ENCODE data around the gene MZT2B.
A peak's percentile ranks its signal among the peaks of the same experiment; 100 is the strongest.
"Not testable (repeated sequence)": the region's sequence is repeated elsewhere in the genome, so short reads cannot be mapped to it uniquely, and the experiment has no call there.

The MZT2B gene

DNA sequence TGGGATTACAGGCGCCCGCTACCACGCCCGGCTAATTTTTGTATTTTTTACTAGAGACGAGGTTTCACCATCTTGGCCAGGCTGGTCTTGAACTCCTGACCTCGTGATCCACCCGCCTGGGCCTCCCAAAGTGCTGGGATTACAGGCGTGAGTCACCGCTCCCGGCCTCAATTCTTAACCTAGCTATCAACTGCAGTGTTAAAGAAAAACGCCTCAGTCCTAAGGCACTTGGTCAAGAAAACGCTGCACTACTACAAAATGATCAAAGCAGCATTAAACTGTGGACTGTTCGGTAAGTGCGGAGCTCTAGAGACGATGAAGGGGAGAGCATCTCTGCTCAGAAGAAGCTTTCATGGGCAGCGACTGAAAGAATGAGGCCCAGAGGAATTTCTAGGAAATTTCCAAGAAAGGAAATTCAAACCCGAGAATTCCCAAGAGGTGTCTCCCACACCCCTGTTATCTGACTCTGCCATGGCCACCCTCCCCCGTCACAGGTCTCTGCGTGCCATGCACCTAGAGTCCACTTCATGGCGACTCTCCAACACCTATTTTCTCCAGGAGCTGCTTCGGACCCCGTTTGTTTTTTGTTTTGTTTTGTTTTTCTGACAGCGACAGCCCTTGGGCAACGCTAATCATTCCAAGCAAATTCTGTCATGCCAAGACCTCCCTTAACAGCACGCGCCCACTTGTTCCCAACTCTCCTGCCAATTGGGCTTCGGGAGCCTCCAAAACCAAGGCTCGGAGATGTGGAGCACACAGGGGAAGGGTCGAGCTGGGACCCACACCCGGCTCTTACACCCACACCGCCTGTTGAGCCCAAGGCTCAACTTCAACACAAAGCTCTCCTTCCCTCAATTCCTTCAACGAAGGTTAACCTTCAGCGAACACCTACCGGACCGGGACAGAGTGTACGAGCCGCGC is 1.4 kb upstream of the MZT2B start:
- DNase-seq = not testable (repeated sequence)

DNA sequence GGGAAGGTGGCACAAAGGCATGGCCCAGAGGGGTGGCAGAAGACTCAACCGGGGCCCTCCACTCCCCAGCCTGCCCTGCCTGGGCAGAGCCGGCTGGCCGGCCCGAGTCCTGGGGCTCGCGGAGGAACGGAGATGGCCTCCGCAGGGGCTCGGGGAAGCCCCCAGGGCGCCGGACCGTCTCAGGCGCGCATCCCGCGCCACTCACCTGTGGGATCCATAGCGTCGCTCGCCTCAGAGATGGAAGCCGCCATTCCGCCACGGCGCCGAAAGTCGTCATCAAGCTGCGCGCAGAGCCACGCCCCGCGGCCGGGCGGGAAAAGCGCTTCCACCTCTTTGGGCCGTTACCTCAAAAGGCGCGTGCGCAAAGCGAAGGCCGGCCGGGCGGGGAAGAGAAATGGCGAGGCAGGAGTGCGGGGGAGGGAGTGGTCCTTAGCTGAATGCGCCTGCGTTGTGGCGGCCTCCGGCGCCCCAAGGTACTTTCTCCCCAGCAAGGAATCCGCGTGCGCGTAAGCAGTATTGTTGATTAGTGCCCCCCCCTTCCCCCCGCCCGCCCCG is 660 bp upstream of the MZT2B start, which contains the start of gene SMPD4:
Gene SMPD4, minus strand, starts transcription at position 278 of the 555 bp plus-strand sequence. CDS start 5,010 bp downstream, outside the sequence.
- peak; percentile 90 to 96 for DNase-seq

DNA sequence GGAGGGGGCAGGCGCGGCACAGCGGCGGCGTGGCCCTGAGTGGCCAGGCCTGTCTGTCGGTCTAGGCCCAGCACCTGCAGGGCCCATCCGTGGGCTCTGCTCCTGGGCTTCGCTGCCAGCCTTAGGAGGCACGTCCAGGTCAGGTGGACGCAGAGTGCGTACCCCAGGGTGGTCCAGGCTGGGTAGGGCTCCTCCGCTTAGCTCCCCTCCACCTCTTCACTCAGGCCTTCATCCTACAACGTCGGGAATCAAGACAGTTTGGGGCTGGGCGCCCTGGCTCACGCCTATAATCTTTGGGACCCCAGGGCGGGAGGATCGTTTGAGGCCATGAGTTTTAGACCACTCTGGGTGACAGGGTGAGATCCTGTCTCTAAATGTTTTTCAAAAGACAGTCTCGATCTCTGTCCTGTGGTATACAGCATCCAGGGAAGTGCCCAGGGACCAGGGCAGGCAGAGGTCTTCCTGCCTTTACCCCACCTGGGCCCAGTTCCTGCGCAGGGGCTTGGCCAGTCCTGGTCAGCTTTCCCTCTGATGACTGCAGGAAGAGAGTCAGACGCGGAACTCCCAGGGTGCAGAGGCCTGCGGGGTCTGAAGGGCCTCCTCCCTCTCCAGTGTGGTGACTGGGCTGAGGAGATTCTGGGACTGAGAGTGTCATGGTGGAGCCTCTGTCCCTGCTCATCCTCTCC is 907 bp downstream of the MZT2B start:
- not testable (repeated sequence) for DNase-seq

DNA sequence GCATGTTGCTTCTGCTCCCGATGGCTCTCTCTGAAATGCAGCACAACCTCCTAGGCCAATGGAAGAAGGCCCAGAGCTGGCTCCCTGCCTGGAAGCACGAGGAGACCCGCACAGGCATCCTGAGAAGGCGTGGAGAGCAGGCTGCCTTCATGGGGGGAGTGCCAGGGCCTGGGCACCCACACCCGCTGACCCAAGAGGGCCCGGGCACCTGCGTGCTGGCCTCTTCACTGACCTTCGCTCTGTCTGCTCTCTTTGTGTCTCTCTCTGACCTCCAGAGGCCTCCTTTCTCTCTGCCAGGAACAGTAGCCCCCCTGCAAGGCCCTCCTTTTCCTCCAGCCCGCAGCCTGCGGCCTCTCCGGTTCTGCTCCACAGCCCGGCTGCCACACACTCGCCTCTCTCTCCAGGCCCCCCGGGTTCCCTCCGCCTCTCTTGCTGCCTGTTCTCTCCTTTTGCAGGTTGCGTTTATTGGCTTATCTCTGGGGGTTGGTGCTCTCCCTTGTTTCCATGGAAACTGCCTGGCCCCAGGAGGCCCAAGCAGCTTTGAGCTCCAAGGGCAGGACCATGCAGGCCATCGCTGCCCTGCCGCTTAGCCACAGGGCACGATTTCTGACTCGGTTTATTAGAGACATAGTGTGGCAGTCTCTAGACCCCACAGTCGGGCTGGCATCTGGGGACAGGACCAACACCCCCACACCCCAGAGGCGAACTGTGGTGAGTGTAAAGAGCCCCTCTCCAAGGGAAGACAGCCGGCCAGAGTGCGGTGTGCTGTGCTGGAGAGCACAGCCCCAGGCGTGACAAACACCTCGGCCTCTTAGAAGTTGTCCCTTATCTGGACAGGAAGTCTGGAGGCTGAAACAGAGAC is 1.7 kb downstream of the MZT2B start:
- peak in 1 of 2 experiments; percentile 31 for DNase-seq

DNA sequence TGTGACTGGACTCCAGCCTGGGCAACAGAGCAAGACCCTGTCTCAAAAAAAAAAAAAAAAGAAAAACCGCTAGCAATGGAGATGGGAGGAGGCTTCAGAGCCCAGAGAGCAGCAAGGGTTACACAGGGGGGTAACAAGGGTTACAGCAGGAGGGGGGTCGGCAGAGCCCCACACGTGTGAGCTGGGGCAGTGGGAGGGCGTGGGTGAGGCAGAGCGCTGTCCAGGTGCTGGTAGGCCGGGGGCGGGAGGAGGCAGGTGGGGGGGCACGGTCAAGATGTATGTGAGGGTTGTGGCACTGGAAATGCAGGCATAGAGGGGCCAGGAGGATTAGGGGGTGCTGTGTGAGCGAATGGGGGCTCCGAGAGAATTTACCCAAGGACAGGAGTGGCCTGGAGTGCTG is 3.4 kb downstream of the MZT2B start:
- no peak for DNase-seq

DNA sequence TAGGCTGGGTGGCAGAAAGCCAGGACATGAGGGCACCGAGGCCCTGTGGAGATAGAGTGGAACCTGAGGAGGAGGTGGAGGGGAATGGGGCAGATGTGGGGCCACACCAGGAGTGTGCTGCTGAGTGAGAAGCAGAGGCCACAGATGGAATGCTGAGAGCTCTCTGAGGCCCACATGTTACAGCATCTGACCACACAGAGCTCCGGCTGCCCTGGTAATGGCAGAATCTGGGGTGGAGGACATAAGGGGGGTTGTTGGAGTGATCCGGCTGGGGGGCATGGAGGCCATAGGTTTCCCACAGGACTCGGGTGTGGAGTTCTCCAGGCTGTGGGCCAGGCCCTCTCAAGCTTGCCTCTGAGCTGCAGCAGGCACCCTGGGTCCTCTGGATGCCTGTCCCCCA is 3.8 kb downstream of the MZT2B start:
- DNase-seq = no peak

DNA sequence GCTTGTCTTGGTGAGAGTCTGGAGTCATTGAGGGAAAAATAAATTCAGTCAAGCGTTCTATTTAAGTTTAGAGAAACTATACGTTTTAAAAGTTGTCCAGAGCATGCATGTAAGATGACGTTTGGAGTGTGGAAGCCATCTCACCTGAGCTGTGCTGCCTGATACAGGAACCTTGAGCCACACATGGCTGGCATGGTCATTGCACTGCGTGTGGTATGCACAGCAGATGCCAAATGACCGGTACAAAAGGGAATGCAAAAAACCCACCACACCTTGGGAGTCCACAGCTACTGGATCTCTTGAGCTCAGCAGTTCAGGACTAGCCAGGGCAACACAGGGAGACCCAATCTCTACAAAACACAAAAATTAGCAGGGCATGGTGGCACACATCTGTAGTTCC is 4.3 kb downstream of the MZT2B start:
- no peak for DNase-seq

DNA sequence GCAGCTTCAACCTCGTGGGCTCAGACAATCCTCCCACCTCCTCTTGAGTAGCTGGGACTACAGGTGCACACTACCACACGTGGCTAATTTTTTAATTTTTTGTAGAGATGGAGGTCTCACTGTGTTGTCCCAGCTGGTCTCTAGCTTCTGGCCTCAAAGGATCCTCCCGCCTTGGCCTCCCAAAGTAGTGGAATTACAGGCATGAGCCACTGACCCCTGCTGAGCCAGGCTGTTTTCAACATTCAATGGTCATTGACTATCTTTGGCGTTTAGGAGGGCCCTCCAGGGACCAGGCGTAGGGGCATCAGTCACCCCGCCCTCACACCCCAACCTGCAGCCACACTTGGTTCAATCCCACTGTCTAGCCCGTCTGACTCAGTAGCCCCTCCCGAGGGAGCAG is 5.2 kb downstream of the MZT2B start:
- DNase-seq = no peak

DNA sequence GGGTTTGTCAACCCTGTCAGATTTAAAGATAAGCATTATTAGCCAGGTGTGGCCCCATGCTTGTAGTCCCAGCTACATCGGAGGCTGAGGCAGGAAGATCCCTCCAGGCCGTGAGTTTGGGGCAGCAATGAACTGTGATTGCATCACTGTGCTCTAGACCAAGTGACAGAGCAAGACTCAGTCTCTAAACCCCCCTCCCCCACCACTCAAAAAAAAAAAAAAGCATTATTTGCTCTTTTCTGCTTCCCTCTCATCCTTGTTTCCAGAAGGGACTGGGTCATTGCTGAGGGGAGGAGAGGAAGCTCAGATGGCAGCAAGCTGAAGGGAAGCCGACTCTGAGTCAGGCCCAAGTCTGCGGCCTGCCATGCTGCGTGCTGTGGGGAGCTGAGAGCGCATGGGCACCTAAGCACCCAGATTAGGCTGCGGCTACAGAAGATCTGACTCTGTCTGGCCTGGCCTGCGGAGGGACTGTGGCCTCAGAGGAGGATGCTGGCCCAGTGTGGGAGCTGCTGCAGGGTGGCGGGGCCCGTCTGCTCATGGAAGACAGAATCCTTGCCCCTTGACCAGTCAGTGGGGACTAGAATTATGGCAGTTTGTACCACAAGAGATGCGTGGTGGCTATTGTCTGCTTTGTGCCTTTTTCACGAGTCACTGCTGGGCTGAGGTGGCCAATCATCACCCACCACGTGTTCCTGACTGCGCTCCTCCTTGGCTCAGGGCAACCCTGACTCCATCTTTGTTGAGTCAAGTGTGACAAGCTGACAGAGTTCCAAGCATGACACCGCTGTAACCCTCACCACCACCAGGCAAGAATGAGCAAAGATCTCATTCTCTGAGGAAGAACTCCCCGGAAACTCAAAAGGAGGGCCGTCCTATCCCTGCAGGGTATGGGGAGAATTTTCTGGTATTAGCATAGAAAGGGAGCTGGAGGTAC is 6.1 kb downstream of the MZT2B start:
- not testable (repeated sequence) for DNase-seq

DNA sequence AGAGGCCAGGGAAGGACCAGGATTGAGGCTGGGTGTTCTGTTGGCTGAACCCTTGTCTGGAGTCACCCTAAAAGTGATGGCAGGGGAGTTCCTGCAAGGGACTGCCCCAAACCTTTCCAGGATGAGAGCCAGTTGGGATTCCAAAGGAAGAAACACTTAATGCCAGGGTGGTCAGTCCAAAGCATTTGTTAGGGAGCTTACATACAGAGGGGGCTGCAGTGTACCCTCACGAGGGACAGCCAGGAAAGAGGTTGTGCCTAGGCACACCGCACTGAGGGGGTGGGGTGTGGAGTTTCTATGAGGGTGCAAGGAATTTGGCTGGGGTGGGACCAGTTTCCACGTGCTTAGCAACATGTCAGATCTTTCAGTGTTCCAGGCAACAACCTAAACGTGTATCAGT is 6.9 kb downstream of the MZT2B start:
- not testable (repeated sequence) for DNase-seq

DNA sequence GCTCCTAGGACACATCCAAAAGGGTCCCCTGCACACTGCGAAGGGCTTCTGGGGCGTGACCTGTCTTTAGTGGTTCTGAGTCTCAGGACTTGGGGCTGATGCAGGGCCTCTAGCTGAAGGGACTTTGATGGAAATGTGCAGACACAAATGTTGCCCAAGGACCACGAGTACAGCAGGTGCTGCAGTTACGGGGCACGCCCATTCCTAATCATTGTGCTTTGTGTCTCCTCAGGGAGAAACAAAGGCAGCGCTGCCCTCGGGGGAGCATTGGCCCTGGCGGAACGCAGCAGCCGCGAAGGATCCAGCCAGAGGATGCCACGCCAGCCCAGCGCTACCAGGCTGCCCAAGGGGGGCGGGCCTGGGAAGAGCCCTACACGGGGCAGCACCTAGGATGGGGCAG is 8.2 kb downstream of the MZT2B start:
- no peak for DNase-seq

DNA sequence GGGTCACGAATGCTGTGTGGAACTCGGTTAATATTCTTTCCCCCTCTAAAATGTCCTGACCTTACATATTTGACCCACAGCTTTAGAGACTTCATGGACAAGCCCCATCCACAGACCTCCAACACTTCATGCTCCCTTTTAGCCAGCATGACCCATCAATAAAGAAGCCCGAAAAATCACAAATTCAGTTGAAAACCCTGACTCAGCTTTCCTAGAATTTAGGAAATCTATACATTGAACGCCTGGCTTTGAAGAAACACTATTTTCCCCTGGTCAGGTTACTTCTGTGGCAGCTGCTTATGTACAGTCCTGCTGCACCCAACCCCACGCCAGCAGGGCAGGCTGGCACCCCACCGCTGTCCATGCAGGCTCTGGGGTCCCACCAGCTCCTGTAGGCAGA is 9.3 kb downstream of the MZT2B start:
- DNase-seq = not testable (repeated sequence)

DNA sequence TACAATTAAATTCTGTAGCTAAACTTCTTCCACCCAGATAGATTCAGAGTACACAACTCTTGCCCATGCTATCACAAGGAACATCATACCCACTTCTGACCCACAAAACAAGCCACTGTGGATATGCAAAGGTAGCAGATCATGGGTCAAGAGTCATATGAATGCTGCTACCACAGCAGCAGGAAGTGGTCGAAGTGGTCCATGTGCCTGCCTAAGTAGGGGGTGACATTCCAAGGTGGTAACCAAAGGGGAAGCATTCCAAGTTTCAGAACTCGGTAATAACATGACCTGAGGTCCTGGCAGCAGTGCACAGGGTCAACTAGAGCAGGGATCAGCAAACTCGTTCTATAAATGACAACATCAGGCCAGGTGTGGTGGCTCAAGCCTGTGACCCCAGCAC is 10.4 kb downstream of the MZT2B start:
- DNase-seq = not testable (repeated sequence)

DNA sequence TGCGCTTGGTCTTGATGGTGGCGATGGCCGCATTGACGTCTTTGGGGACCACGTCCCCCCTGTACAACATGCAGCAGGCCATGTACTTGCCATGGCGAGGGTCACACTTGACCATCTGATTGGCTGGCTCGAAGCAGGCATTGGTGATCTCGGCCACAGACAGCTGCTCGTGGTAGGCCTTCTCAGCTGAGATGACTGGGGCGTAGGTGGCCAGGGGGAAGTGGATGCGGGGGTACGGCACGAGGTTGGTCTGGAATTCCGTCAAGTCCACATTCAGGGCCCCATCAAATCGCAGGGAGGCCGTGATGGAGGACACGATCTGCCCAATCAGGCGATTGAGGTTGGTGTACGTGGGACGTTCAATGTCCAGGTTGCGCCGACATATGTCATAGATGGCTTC is 11.8 kb downstream of the MZT2B start:
- DNase-seq = not testable (repeated sequence)

DNA sequence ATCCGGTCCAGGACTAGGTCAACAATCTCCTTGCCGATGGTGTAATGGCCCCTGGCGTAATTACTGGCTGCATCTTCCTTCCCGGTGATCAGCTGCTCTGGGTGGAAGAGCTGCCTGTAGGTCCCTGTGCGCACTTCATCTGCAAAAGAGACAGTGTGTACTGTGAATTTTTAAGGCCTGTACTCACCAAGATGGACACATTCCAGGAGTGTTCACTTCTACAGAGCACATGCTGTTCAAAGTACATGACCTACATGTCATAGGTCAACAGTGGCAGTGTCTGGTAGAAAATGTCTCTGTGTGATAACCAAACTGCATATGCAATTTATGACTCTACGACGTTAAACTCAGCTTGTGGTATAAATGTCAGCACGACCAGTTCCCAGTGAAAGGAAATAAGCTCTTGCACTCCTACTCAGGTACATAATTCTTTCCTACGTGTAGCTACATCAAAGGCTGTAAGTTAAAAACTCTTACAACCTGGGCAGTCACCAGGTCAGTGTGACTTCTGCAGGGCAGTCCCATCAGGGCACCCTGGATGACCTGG is 13.1 kb downstream of the MZT2B start:
- not testable (repeated sequence) for DNase-seq

DNA sequence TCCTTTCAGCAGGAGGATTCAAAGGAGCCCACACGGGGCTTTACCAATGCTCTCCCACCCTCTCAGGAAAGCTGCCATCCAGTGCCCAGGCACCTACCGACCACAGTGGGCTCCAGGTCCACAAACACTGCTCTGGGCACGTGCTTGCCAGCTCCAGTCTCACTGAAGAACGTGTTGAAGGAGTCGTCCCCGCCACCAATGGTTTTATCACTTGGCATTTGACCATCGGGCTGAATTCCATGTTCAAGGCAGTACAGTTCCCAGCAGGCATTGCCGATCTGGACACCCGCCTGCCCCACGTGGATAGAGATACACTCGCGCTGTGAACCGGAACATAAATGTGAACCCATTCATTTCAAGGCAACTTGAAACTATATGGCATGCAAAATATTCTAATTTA is 14.0 kb downstream of the MZT2B start:
- not testable (repeated sequence) for DNase-seq

DNA sequence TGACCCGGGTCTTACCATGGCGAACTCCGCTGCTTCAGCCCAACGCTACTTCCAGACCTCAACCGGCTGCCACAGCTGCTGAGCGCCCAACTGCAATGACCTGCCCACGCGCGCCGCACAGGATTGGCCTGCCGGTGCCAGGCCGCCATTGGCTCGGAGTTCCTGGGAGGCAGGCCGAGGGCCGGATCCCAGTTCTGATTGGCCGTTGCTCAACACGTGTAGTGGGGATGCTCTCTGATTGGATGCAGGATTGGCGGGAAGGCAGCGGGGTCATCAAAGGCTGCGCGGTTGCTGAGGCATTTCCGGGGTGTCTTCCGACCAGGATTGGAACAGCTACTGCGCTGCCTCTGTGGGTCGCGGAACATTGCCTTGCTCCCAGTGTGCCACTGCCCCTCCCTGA is 16.3 kb downstream of the MZT2B start, which contains the start of gene TUBA3E:
Gene TUBA3E, minus strand, starts transcription at position 97 of the 400 bp plus-strand sequence. Its CDS starts 79 bp downstream, at position 18.
- no peak for DNase-seq

DNA sequence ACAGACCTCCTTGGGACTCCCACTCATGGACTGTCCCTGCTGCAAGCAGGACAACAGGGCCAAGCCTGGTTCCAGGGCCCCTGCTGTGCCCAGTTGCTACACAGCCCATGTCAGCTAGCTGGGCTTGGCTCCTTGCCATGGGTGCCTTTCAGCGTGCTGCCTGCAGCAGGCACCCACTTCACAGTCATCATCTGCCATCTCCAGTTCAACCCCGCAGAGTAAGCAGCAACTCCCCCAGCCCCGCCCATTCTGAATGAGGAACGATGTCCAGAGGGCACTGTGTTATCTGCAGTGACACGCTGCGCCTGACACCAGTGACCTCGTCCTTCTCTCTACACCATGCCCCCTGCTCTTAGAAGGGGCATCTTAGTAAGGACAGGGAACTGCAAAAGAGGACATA is 20.5 kb downstream of the MZT2B start:
- DNase-seq = not testable (repeated sequence)

DNA sequence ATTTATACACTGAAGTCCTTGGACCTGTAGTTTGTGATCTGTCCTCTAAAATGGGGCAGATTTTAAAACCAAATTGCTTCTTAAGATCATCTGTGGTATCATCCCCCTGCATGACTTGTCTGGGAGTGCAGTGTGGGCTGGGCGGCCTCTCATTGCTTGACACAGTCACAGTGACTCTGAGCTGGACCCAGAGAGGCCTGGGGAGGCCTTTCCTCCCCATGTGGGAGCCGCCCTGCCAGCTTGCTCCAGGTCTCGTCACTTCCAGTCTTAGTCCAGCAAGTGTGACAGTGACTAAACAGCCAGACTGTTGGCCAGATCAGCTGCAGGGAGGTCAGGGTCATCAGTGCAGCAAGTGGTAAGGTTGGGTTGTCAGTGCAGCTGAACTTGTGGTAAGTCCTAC is 21.1 kb downstream of the MZT2B start:
- not testable (repeated sequence) for DNase-seq

DNA sequence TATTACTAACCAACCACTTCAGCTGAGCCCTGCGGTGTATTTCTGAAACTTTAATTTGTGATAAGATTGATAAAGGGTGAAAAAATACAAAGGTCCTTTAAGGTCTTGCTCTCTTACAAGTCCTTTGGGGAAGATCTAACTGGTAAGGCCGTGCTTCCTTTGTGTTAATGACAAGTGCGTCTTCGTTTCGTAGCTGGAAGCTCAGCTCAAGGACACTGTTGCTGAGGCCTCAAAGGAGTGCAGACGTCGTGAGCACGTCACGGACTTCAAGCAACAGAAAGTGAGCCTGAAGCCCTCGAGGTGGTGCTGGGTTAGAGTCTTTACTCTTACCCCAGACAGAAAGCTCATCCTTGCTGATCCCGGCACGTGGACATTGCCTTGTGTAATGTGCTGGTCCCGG is 25.0 kb downstream of the MZT2B start:
- DNase-seq = not testable (repeated sequence)

DNA sequence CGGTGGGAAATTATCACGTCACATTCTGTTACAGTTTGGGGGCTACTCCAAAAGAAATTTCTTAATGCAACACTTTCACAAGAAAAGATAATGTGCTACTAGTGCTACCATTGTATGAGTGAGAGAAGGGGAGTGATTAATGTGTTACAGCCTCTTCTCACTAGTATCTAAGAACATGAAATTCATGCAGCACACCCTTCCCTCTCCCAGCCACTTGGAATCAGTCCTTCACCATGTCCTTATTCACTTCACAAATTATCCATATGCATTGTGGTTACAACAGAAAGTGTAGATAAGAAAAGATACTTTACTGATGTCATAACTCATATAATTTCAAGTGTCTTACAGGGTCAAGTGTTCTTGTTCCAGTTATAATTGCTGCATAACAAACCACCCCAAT is 37.1 kb downstream of the MZT2B start:
- not testable (repeated sequence) for DNase-seq
